Stimulated activated CD4-positive, alpha-beta T cell treated with anti-CD3 and anti-CD28 coated beads, Interleukin-15, amount 100 ng/mL, for 48 hours (primary cell): ENCODE results near the gene KDM4D.
"Not testable (repeated sequence)": the region's sequence is repeated elsewhere in the genome, so short reads cannot be mapped to it uniquely, and the experiment has no call there.

Experiments
- DNase-seq, 2 donors: peaks; one replicate each; pipeline ENCODE4 v3.0.0-alpha.2; 2020; ENCODE audit warnings: low read depth in 2 of 2

Gene KDM4D

DNA sequence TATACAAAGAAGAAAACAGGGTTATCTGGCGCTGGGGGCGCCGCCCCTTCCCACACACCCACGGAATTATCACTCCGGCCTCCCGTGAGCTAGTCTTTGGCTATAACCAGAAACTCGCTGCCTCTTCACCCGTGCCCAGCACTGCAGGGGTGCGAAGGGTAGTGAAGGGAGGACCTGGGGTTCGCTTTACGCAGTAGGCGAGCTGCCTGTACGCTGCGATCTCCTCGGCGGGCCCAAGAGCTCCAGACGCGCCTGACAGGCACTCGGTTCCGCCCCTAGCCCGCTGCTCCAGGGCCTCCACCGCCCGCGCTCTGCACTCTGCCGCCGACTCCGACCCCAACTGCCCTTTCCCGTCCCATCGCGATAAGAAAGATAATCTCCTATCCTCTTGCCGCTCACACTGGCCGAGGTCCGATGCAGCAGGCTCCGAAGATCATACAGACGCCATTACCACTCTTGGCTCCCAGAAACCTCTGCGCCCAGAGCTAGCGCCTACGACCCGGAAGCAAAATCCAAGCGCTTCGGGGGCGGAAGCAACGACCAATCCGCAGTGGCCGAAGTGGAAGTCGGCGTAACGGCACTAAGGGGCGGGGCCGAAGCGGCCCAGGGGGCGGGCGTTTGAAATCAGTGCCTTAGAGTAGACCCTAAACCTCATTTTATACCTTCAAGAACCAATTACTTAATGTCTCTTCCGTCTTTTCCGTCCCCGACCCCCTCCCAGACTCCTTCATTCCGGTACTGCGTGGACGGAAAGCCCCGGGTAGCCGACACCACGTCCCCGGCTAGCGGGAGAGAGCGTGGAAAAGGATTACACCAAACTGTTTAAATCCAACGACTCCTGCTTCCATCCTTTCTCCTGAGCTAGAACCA is at the start of gene KDM4D, which contains the start of gene CWC15:
Gene KDM4D, plus strand, starts transcription at position 611 of the 870 bp plus-strand sequence. CDS start 23,664 bp downstream, outside the sequence.
Gene CWC15, minus strand, starts transcription at position 458 of the 870 bp plus-strand sequence. CDS start 1,371 bp downstream, outside the sequence.
- DNase-seq: peak; percentile 86 to 91

DNA sequence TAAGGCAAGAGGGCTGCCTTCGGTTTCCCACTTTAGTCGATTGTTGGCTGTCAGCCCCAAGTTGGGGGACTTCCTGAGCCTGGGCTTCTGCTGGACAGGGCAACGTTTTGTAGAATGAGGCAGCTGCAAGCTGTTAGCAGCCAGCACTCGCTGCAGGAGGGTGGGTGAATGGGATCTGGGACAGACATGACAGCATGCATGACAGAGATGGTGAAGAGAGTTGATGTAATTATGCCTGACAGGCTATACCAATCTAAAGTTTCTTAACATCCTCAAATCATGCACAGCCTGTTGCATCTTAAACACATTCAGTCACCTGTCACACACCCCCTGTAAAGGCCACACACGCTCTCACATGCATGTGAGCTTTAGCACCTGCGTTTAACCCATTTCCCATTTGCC is 49.3 kb upstream of the KDM4D start:
- DNase-seq: no peak

DNA sequence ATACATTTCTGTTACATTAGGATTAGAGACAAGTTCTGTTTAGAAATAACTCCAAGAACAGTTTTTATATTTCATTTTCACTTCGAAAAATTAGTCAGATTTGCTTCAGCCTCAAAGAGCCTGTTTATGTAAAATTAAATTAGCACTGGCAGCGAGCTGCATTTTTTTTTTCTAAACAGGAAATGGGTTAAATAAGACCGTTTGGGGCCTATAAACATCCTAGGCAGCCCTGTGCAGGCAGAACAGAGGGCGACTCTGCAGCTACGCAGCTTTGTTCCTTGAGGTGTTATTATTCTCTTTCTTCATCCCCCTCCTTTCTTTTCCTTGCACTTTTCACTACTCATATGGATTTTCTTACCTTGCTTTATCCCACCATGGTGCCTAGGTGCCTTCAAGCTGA is 48.9 kb upstream of the KDM4D start:
- DNase-seq: no peak

DNA sequence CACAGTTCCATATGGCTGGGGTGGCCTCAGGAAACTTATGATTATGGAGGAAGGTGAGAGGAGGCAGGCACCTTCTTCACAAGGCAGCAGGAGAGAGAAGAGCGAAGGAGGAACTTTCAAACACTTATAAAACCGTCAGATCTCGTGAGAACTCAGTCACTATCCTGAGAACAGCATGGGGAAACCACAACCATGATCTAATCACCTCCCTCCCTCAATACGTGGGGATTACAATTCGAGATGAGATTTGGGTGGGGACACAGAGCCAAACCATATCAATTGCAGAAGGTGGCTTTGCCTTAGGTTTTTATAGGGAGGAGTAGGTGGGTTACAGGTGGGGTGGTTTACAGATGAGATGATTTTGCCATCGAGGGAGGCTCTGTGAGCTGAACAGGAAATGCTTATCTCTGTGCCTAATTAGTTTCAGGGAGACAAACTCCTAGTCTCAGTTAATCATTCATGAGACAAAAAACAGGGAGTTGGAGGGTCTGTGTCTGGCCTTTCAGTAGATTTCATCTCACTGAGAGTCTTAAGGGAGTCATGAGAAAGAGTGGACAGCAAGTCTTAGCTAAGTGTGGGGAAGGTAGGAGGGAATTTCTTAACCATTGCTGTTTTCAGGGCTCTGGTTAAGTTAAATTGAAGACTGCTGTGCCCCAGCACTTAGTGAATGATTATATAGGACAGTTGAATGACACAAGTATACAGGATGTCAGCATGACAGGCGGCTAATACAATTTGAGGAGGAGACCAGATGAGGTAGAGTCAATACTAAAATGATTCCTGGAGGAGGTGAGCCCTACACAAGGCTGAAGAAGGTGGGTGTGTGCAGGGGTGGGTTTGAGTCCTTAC is 47.9 kb upstream of the KDM4D start:
- no peak for DNase-seq

DNA sequence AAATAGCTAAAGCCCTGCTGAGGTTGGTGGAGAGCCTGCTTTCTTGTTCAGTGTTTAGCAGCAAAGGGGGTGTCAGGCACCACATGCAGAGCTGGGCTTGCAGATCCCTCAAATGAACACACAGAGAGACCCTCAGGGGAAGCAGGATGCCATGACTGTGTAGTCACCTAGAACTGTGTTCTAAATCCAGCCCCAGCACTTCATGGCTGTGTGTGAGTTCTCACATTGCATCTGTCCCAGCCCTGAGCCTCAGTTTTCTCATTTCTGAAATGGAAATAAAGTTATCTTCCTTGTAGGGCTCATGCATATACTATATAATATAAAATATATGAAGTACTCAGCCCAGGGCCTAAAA is 47.3 kb upstream of the KDM4D start:
- DNase-seq: no peak

DNA sequence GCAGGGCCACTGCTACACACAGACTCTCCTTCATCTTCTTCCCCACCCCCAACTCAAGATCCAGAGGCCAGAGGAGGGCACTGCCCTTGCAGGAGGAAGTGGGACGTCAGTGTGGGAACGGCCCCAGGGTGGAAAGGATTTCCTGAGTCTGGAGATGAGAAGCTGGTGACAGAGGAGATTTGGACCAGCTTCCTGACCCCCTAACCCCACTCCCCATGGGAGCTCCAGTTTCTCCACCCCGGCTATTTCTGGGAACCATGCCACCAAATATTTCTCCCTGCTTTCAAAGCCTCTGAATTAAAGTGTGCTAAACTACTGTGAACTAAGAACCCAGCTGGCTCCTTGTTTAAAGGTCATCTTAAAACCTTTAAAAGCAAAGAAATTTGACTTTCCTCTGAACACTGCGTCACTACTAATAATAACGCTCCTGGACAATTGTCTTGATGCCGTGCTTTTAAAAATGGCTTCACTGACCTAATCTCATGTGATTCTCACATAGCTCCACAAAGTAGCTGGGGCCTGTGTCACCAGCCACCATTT is 46.7 kb upstream of the KDM4D start:
- DNase-seq: no peak

DNA sequence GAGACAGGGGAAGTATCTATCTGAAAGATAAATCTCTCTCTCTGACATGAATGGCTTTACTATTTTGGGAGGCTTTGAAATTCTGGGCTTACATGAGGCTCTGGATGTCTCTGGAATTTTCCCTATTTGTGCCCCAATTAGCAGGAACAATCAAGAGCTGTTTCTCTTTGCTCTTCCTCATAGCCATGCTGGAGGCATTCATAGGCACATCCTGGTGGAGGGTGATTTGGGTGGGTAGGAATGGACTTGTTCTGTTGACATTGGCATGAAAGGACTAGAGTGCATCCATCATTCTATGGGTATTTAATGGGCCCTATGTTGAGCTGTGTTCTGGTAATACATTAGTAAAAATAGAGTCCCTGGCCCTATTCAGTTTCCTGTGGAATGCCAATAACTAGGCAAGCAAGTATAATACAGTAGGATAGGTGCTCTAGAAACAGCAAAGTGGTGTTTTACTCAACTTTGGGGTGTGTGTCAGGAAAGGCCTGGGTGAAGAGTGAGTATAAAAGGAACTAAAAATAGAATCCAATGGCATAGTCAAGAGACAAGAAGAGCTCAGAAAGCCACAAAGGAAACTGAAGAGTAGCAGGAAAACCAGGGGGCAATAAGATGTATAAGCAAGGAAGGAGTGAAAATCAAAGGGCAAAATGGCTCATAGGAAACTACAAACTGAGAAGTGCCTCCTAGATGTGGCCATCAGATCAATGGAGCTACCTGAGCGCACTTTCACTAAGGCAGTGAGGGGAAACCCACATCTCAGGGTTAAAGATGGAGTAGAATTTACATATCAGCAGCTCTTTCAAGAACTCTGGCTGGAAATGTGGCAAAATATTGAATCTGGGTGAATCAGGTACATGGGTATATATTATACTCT is 45.2 kb upstream of the KDM4D start:
- no peak for DNase-seq

DNA sequence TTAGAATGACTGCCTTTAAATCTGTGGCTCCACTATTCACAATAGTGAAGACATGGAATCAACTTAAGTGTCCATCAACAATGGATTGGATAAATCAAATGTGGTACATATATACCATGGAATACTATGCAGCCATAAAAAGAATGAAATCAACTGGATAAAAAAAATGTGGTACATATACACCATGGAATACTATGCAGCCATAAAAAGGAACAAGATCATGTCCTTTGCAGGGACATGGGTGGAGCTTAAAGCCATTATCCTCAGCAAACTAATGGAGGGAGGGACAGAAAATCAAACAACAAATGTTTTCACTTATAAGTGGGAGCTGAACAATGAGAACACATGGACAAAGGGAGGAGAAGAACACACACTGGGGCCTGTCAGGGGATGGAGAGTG is 41.4 kb upstream of the KDM4D start:
- not testable (repeated sequence) for DNase-seq

DNA sequence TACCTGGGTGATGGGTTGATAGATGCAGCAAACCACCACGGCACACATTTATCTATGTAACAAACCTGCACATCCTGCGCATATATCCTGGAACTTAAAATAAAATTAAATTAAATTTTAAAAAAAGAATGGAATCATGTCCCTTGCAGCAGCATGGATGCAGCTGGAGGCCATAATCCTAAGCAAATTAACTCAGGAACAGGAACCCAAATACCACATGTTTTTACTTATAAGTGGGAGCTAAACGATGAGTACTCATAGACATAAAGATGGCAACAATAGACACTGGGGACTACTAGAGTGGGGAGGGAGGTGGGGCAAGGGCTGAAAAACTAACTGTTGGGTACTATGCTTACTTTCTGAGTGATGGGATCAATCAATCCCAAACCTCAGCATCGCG is 41.0 kb upstream of the KDM4D start:
- DNase-seq: no peak

DNA sequence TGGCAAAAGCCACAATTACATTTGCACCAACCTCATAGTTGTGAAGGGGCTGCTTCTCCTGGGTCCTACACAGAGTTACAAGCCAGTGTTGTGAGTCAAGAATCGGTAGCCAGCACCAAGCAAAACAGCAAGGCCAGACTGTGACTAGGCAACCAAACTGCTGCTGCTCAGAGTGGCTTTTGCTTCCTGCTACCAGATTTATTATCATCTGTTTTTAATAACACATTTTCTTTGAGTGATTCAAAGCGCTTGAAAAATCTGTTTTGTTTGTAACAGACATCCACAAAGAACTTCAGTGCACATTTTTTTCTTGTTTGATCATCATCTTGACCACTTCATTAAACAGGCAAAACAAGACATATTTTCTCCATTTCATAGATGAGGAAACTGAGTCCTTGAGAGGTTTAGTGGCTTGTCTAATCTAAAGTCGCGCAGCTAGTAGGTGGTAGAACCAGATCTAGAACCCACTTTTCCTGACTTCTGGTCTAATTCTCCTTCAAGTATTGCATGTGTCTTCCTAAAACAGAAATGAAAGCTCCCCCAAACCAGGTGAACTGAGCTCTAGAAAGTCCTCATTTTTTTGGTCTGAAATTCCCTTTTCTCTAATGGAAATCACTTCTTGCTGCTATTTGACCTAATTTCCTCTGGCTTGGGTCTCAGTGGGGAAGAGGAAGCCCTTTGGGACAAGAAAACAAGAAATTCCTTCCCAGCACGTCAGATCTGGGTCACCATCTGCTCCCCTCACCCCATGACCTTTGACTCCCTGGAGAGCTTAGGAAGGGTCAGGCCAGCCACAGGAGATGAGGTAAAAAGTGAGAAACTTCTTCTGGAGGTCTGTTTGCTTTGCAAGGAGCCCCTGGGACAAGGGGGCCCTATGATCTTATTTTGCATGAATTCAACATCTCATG is 40.0 kb upstream of the KDM4D start:
- no peak for DNase-seq

DNA sequence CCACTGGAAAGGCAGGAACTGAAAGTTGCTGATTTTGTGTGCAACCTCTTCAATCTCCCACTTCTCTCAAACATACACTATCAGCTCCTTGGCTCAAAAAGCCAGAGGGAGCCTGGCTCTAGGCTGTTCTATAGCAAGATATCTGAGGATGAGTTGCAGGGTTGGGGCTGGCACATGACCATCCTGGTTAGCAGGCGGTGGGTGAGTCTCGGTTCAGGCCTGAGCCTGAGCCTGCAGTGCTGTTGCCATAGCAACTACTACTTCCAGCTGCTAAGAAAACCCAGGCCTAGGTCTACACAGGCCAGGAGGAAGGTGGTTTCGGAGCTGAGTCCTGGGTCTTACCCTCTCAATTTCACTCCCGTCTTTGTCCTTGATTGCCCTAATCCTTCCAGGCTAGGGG is 39.1 kb upstream of the KDM4D start:
- no peak for DNase-seq

DNA sequence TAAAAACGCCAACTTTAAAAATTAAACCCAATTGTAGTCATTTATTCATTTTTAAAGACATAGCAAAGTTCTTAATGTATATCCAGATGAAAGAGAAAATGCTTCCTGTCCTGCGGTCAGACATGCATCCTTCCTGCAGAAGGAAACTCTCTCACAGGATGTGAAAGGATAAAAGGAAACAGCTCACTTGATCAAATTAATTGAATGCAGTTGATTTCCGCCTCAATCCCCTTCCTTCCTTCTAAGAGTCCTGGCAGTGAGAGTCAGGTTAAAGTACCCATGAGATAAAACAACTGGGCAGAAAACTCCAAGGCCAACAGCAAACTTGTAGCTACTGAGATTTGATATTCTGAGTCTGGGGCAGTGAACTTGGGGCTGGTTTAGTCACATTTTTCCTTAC is 38.7 kb upstream of the KDM4D start:
- no peak for DNase-seq

DNA sequence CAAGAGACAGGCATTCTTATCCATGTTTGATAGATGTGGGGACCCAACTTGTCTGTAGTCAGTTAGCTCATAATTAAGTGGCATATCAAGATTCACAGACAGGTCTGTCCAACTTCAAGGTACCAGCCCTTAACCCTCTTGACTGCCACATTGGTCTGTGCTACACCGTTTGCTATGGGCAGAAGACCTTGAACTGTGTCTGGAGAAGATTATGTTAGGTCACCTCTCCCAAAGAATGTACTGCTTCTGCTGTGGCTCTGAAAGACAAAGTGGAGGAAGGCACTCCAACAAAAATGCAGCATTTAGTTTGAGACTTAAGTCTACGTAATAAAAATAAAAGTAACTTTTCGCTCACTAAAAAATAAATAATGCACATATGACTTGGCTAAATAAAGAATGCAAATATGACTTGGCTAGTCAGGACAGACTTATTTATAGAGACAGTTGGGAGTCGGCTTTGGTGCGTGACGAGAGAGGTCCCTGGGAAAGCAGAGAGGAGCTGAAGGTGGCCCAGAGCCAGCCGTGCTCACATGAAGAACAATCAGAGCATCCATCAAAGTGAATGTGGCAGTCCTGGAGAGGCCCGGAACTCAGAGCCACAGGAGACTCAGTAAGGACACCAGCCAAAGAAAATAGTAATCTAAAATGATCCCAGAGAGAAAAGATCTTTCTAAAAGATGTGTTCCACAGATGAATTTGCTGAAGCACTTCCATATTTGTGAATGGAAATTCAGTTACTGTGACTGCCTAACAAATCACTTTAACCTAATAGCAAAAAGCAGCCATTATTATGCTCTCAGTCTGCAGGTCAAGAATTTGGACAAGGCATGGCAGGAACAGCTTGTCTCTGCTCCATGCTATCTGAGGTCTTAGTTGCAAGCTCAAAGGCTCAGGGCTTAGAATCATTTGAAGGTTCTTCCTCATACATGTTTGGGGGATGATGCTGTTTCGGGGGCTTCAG is 35.1 kb upstream of the KDM4D start:
- no peak for DNase-seq

DNA sequence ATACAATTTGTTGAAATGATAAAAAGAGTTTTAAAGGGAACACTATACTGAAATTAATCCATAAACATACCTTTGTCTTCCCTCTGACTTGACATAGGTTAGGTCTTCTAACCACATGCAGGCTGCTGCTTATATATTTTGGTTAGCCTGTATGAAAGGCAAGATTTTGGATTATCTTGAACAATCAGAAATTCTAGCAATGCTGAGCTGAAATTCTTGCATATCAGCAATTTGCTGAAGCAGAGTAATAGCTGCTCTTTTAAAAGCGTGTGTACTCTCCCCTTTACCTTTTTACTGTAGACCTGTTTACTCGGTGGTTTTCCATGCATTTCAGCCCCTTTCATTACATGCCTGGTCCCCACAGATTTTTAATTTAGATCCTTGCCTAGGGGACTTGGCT is 34.2 kb upstream of the KDM4D start:
- no peak for DNase-seq

DNA sequence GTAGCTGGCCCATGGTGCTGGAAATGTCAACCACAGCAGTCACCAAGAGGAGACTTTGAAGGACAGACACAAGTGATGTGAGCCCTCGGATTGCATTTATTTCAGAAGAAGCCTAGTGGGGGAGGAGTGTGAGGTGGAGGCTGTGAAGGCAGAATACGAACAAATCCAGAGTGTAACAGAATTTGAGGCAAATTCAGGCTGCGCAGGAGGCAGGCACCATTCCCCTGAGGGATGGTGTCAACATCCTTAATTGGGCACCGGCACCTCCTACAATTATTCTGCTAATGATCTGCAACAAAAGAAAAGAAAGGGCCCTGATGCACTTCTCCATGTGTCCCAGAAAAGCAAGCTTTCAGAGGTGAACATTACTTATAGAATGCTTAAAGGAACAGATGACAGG is 32.4 kb upstream of the KDM4D start:
- no peak for DNase-seq

DNA sequence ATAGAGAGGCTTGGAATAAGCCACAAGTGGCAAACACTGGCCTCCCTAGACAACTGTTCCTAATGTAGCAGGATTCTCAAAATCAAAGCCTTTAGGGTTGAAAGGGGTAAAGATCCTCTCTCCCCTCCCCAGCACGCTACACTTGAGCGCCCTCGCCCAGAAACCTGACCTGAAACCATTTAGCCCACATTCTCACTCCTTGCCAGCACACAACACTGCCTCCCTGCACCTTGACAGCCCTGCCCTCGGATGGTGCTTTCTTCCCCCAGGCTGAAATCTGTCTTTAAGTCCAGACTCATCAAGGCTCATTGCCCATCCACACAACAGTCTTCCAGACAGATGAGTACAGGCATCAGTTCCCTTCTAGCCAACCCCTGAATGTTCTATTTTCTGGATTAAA is 26.7 kb upstream of the KDM4D start:
- no peak for DNase-seq

DNA sequence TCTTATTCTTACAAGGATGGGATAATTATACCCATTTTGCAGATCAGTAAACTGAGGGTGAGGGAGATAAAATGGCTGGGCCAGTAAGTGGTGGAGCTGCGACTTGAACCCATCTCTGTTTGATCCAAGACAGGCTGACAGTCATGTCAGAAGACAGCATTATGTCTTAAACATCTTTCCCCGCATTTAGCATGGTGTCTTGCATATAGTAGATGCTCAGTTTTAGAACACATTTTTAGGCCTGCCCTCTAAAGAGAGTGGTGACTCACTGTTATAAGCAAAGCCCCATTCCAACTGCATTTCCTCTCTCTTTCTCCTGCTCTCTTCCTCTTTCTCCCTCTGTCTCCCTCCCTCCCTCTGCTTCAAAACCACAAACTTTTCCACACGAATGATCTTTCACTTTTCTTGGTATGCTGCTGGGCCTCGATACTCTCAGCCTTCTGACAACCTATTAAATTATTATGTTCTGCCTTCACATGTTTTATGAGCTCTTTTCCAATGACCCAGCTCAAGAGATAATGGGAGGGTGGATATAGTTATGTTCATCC is 25.4 kb upstream of the KDM4D start:
- DNase-seq: no peak

DNA sequence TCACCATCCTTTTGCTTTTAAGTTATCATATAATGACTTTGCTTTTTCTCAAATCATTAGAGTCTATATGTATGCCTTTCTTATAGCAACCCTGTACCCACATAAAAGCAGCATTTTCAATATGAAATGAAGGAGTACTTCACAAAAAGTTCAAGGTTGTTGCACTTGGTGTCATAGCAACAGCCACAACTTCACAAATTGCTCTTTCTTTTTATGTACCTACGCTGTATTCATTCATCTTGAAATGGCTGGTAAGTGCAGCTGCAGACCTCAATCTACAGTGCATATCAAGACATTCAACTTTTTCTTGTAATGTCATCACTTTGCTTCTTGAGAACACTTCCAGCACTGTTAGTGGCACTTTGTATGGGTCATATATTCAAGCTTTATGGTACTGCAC is 18.8 kb upstream of the KDM4D start:
- no peak for DNase-seq

DNA sequence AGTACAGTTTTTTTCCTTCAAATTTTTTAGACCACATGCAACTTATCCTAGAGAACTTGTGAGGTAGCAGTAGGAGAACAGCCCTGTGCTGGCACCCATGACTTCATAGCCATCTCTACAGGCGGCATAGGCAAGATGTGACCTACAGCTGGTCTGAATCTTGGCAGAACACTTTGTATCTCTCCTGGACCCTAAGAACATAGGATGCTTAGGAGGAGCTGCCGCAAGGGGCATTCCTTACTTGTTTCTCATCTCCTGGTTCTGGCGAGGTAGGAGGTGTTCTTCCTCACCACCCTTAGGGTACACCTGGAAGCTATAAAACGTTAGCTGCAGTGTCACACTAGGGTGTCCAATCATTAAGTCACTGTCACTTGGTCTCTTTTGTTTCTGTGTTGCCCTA is 16.5 kb upstream of the KDM4D start:
- DNase-seq: no peak
